Testis (tissue), 3 donors: Measurements from ENCODE around the gene TIAM1. TPM values are rescaled to one million over a fixed set of nuclear protein-coding genes. Genes with fewer than 3 reads are reported as not detected.

Experiments
- DNase-seq: peaks from one replicate; pipeline ENCODE4 v3.0.0-alpha.2; 2019
- H3K27ac ChIP-seq, 2 donors: fragments of 200-600 bp; sonication (generic); one replicate each; pipeline ENCODE4 v1.5.1; 2019
- H3K27me3 ChIP-seq: fragments of 200-600 bp; sonication (generic); one replicate; pipeline ENCODE4 v1.5.1; 2019
- H3K36me3 ChIP-seq: fragments of 200-600 bp; sonication (generic); one replicate; pipeline ENCODE4 v1.5.1; 2017; ENCODE audit warnings: low read depth; ENCODE audit errors: missing control alignments
- H3K4me1 ChIP-seq: fragments of 200-600 bp; sonication (generic); one replicate; pipeline ENCODE4 v1.5.1; 2019
- H3K4me3 ChIP-seq, 2 donors: fragments of 200-600 bp; sonication (generic); one replicate each; pipeline ENCODE4 v1.5.1; 2017 to 2019
- H3K9me3 ChIP-seq: fragments of 200-600 bp; sonication (generic); one replicate; pipeline ENCODE4 v1.5.1; 2017
- CTCF ChIP-seq, 3 experiments: fragments of 450-650 bp in 2 of 3; fragments of 200-600 bp in 1 of 3; sonication (generic) in 1 of 3; IDR thresholded peaks; one replicate each; pipeline ENCODE4 v1.5.1; 2016 to 2019; ENCODE audit warnings: antibody characterized with exemption in 3 of 3, mild to moderate bottlenecking in 2 of 3, moderate library complexity in 1 of 3
- POLR2A ChIP-seq: fragments of 450-650 bp; IDR thresholded peaks from one replicate; pipeline ENCODE4 v1.6.1; 2017; ENCODE audit warnings: antibody characterized with exemption, mild to moderate bottlenecking, moderate library complexity
- WGBS, 2 donors: methylation state at CpG; one replicate each; pipeline ENCODE4 v1.1.5; 2018; 5-methylcytosine and 5-hydroxymethylcytosine counted together
- intact Hi-C: fragments of 100-400 bp; cut with DNase I; formaldehyde crosslinking; loops from one replicate; pipeline ENCODE4 v1.15.1; 2023; ENCODE audit warnings: low total_unique reads
- polyA plus RNA-seq: library from polyadenylated mRNA; stranded (reverse); fragments of 350-450 nt; fragmentation: Illumina TruSeq; extraction: RNeasy Lipid Tissue Mini Kit (QIAGEN cat#74804); gene quantifications from one replicate; pipeline ENCODE4 v1.2.3, GENCODE V29; 2014; ENCODE audit warnings: low read depth, low replicate concordance; ENCODE audit not compliant: insufficient read depth
- total RNA-seq, 2 donors: library from RNA; depleted of rRNA; stranded (reverse); fragments of >200 nt; gene quantifications; one replicate each; pipeline ENCODE4 v1.2.3, GENCODE V29; 2016

The TIAM1 gene
- total and polyA plus RNA-seq, 3 donors from 2014 or later, result 21.3 to 51.6 (median 34.6) TPM

GRCh38 chr21:31072533-31072932 is 271.5 kb downstream of the TIAM1 start:
- DNase-seq, result no peak
- TF ChIP-seq POLR2A, result no peak
- TF ChIP-seq CTCF (IDR thresholded peaks at IDR 0.05), result no peak
- no peaks in the 10 kb centered on the region for H3K27me3 ChIP-seq
- H3K4me3 ChIP-seq, result no peak overlapping the region
- intact Hi-C loops, result no loop called here
- H3K4me1 ChIP-seq, result no peaks in the 10 kb centered on the region
- no peaks in the 10 kb centered on the region for H3K36me3 ChIP-seq
- no peak overlapping the region for H3K27ac ChIP-seq
- H3K9me3 ChIP-seq, result no peaks in the 10 kb centered on the region
- WGBS, 2 donors, result 31 to 40% methylated on average over 4 of the region's 4 CpGs
